ENCODE measurements around the gene CEP250.

CEP250 gene

DNA sequence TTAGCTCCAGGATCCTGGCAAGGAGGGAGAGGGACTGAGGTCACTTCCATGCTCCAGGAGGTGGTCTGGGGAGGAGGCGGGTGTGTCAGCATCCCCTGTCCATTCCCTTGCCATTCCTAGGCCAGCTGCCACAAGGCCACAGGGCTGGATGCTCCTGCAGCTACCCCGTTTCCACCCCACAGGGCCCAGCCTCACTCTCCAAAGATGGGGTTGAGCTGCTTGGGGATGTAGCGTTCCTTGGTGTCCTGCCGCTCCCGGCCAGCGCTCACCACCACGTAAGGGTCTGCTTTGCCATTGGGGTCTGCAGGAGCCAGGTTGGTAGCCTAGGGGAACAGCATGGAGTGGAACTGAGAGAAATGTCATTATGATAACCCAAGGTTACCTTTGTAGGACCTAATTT is 109.5 kb downstream of the CEP250 start:
- DNase-seq: no peak

DNA sequence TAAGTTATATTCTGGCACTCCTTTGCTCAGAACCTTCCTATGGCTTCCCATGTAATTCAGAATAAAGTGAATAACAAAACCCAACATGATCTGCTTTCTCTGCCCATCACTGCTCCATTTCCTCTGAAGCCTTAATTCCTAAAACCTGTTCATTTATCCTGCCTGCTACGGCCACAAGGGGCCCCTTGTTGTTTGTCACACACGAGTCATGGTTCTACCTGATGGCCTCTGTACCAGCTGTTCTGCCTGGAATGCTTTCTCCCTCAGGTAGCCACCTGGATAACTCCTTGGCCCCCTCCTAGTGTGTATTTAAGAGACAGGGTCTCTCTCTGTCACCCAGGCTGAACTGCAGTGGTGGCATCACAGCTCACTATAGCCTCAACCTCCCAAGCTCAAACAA is 113.2 kb downstream of the CEP250 start:
- DNase-seq: no peak
